ENCODE results near the gene CCSER1. TPM values are rescaled to one million over a fixed set of nuclear protein-coding genes. Genes with fewer than 3 reads are reported as not detected.

Gene CCSER1
- polyA plus RNA-seq, 1 donor from 2014 or later: 20.8 TPM

GRCh38 chr4:90495211-90495610 is 368.0 kb downstream of the CCSER1 start (continued):
- TF ChIP-seq RAD21 (conservative IDR thresholded peaks at IDR 0.05): no peak
- TF ChIP-seq MXI1 (conservative IDR thresholded peaks at IDR 0.05; ENCODE audit: poor library complexity, severe bottlenecking): no peak

- no peak for TF ChIP-seq EZH2 (IDR thresholded peaks at IDR 0.05; ENCODE audit: borderline replicate concordance, insufficient read depth, low read length, poor library complexity, severe bottlenecking)
- no peak for TF ChIP-seq TAF1 (IDR thresholded peaks at IDR 0.05; ENCODE audit: low read depth)
- TF ChIP-seq MXI1 (conservative IDR thresholded peaks at IDR 0.05; ENCODE audit: poor library complexity, severe bottlenecking): no peak
- no peak overlapping the region for H3K27ac ChIP-seq (ENCODE audit: low read length)
- H3K9me3 ChIP-seq (ENCODE audit: low read length): no peaks in the 10 kb centered on the region
- no peak overlapping the region for H3K4me3 ChIP-seq (ENCODE audit: low read length)
- no peaks in the 10 kb centered on the region for H4K20me1 ChIP-seq (ENCODE audit: insufficient read depth)
- H3K79me2 ChIP-seq (replicated peaks; ENCODE audit: insufficient read depth, low read length): no peaks in the 10 kb centered on the region
- H3K9me2 ChIP-seq (ENCODE audit: insufficient read depth, low read length): no peaks in the 10 kb centered on the region
- no peak overlapping the region for H3K4me2 ChIP-seq (ENCODE audit: low read length)
- H3K9ac ChIP-seq (ENCODE audit: low read length): no peak overlapping the region
- no peaks in the 10 kb centered on the region for H3K36me3 ChIP-seq (ENCODE audit: insufficient read depth, low read length)
- H2AFZ ChIP-seq (ENCODE audit: low read depth, low read length): no peak overlapping the region
- no peaks in the 10 kb centered on the region for H3F3A ChIP-seq (ENCODE audit: insufficient read depth, low read length, poor library complexity, severe bottlenecking)
- H3K27me3 ChIP-seq (ENCODE audit: insufficient read depth, low read depth, low read length): no peaks in the 10 kb centered on the region
Measured at GRCh38 chr4:90495936-90496335, 368.7 kb downstream of the CCSER1 start.

GRCh38 chr4:90498175-90498574 is 371.0 kb downstream of the CCSER1 start:
- H4K20me1 ChIP-seq (ENCODE audit: insufficient read depth): no peaks in the 10 kb centered on the region
- H2AFZ ChIP-seq (ENCODE audit: low read depth, low read length): no peak overlapping the region
- TF ChIP-seq CTCF (IDR thresholded peaks at IDR 0.05; ENCODE audit: poor library complexity, severe bottlenecking): no peak
- no peak for TF ChIP-seq TAF1 (IDR thresholded peaks at IDR 0.05; ENCODE audit: low read depth)
- no peak for TF ChIP-seq SMC3 (conservative IDR thresholded peaks at IDR 0.05; ENCODE audit: poor library complexity)
- no peak for TF ChIP-seq EZH2 (IDR thresholded peaks at IDR 0.05; ENCODE audit: borderline replicate concordance, insufficient read depth, low read length, poor library complexity, severe bottlenecking)
- TF ChIP-seq POLR2AphosphoS5 (IDR thresholded peaks at IDR 0.05): no peak
- TF ChIP-seq MXI1 (conservative IDR thresholded peaks at IDR 0.05; ENCODE audit: poor library complexity, severe bottlenecking): no peak
- TF ChIP-seq, protein P1, sequence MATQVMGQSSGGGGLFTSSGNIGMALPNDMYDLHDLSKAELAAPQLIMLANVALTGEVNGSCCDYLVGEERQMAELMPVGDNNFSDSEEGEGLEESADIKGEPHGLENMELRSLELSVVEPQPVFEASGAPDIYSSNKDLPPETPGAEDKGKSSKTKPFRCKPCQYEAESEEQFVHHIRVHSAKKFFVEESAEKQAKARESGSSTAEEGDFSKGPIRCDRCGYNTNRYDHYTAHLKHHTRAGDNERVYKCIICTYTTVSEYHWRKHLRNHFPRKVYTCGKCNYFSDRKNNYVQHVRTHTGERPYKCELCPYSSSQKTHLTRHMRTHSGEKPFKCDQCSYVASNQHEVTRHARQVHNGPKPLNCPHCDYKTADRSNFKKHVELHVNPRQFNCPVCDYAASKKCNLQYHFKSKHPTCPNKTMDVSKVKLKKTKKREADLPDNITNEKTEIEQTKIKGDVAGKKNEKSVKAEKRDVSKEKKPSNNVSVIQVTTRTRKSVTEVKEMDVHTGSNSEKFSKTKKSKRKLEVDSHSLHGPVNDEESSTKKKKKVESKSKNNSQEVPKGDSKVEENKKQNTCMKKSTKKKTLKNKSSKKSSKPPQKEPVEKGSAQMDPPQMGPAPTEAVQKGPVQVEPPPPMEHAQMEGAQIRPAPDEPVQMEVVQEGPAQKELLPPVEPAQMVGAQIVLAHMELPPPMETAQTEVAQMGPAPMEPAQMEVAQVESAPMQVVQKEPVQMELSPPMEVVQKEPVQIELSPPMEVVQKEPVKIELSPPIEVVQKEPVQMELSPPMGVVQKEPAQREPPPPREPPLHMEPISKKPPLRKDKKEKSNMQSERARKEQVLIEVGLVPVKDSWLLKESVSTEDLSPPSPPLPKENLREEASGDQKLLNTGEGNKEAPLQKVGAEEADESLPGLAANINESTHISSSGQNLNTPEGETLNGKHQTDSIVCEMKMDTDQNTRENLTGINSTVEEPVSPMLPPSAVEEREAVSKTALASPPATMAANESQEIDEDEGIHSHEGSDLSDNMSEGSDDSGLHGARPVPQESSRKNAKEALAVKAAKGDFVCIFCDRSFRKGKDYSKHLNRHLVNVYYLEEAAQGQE (IDR thresholded peaks at IDR 0.05; ENCODE audit: borderline replicate concordance): no peak
- TF ChIP-seq EP300 (conservative IDR thresholded peaks at IDR 0.05; ENCODE audit: poor library complexity, severe bottlenecking): no peak
- no peak for TF ChIP-seq RAD21 (conservative IDR thresholded peaks at IDR 0.05)
- no peaks in the 10 kb centered on the region for H3K36me3 ChIP-seq (ENCODE audit: insufficient read depth, low read length)
- no peak overlapping the region for H3K4me3 ChIP-seq (ENCODE audit: low read length)
- H3K4me2 ChIP-seq (ENCODE audit: low read length): no peak overlapping the region
- H3K9me2 ChIP-seq (ENCODE audit: insufficient read depth, low read length): no peaks in the 10 kb centered on the region
- no peaks in the 10 kb centered on the region for H3K27me3 ChIP-seq (ENCODE audit: insufficient read depth, low read depth, low read length)
- no peak overlapping the region for H3K27ac ChIP-seq (ENCODE audit: low read length)
- no peaks in the 10 kb centered on the region for H3K9me3 ChIP-seq (ENCODE audit: low read length)
- H3K9ac ChIP-seq (ENCODE audit: low read length): no peak overlapping the region
- H3K79me2 ChIP-seq (replicated peaks; ENCODE audit: insufficient read depth, low read length): no peaks in the 10 kb centered on the region
- no peaks in the 10 kb centered on the region for H3F3A ChIP-seq (ENCODE audit: insufficient read depth, low read length, poor library complexity, severe bottlenecking)

All from neural cell (in vitro differentiated cells).